Transverse colon (tissue), 4 donors: ENCODE data around the gene AGPAT3. TPM values are rescaled to one million over a fixed set of nuclear protein-coding genes. Genes with fewer than 3 reads are reported as not detected.

Source experiments
- DNase-seq: peaks from one replicate; pipeline ENCODE4 v3.0.0-alpha.2; 2019
- H3K27ac ChIP-seq, 4 donors: fragments of 200-600 bp; sonication (generic); 2 replicates each; pipeline ENCODE4 v1.5.1; 2016 to 2018; ENCODE audit warnings: inconsistent platforms in 4 of 4
- H3K27me3 ChIP-seq: fragments of 200-600 bp; sonication (generic); 2 replicates; pipeline ENCODE4 v1.5.1; 2017; ENCODE audit warnings: inconsistent platforms
- H3K36me3 ChIP-seq, 4 donors: fragments of 200-600 bp; sonication (generic); 2 replicates each; pipeline ENCODE4 v1.5.1; 2017 to 2019; ENCODE audit warnings: inconsistent platforms in 4 of 4
- H3K4me1 ChIP-seq, 4 donors: fragments of 200-600 bp; sonication (generic); 2 replicates each; pipeline ENCODE4 v1.5.1; 2017 to 2020; ENCODE audit warnings: inconsistent platforms in 4 of 4
- H3K4me3 ChIP-seq, 4 donors: fragments of 200-600 bp; sonication (generic); 1 replicate in 1 of 4; 2 replicates in 3 of 4; pipeline versions ENCODE4 v1.5.1 to v1.6.1; 2017 to 2019; ENCODE audit warnings: inconsistent platforms in 4 of 4
- H3K9me3 ChIP-seq, 2 donors: fragments of 200-600 bp; sonication (generic); 2 replicates each; pipeline ENCODE4 v1.5.1; 2017 to 2019; ENCODE audit warnings: inconsistent platforms in 2 of 2
- CTCF ChIP-seq, 5 experiments: fragments of 200-600 bp in 3 of 5; fragments of 450-650 bp in 2 of 5; sonication (generic) in 3 of 5; IDR thresholded peaks; 1 replicate in 2 of 5; 2 replicates in 3 of 5; pipeline ENCODE4 v1.5.1; 2016 to 2017; ENCODE audit warnings: antibody characterized with exemption in 5 of 5, inconsistent platforms in 3 of 5, mild to moderate bottlenecking in 2 of 5, moderate library complexity in 1 of 5
- EP300 ChIP-seq: sonication (generic); formaldehyde crosslinking; IDR thresholded peaks from one replicate; pipeline ENCODE4 v1.6.1; 2017; ENCODE audit warnings: antibody characterized with exemption, low read depth
- POLR2A ChIP-seq: fragments of 450-650 bp; IDR thresholded peaks from one replicate; pipeline ENCODE4 v1.6.1; 2016; ENCODE audit warnings: antibody characterized with exemption, mild to moderate bottlenecking, moderate library complexity
- POLR2AphosphoS5 ChIP-seq, 3 donors: sonication (generic); formaldehyde crosslinking; IDR thresholded peaks; one replicate each; pipeline ENCODE4 v1.6.1; 2016; ENCODE audit warnings: antibody characterized with exemption in 3 of 3
- WGBS, 2 donors: methylation state at CpG; one replicate each; pipeline ENCODE4 v1.1.5; 2018; ENCODE audit warnings: low coverage in 1 of 2; 5-methylcytosine and 5-hydroxymethylcytosine counted together
- in situ Hi-C, 4 donors: fragments of 200-750 bp; cut with MboI; loops; one replicate each; pipeline versions ENCODE4 v1.15.0 to v1.15.1; 2017; ENCODE audit warnings: low sequenced_read_pairs in 3 of 4, low pct_ligation_motif_present in 1 of 4, low pct_unique_long_range_greater_than_20kb in 1 of 4
- intact Hi-C: fragments of 100-400 bp; cut with DNase I; formaldehyde crosslinking; loops from one replicate; pipeline ENCODE4 v1.15.1; 2023; ENCODE audit warnings: low total_unique reads
- total RNA-seq, 4 donors: library from RNA; depleted of rRNA; stranded (reverse); fragments of >200 nt; gene quantifications; one replicate each; pipeline ENCODE4 v1.1.0, GENCODE V29; 2016

AGPAT3 gene
- total RNA-seq, 4 donors from 2014 or later: 59.9 to 116 (median 85.3) TPM

DNA sequence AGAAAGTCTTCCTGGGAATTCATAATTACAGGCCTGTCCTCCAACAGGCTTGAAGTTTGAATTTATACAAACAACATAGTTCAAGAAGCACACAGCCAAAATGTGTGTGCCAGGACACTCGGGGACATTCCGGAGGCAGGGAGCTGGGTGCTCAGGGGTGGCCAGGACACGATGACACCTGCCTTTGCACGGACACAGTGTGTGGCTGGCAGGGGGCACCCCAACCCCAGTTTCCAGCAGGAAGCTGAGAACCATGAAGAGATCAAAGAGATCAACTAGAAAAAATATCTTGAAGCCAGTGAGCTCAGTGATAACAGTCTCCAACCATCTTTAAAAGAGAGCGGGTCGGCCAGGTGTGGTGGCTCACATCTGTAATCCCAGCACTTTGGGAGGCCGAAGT is 114.6 kb downstream of the AGPAT3 start:
- Histone ChIP-seq H3K4me3 (no peak overlapping the region), H3K27ac (no peak overlapping the region), H3K27me3 (no peaks in the 10 kb centered on the region), H3K4me1 (no peaks in the 10 kb centered on the region), H3K9me3 (no peaks in the 10 kb centered on the region), H3K36me3 (peaks cover 0 to 32% (median 11%) of the 10 kb centered on the region in 4 donors)
- no peak for DNase-seq
- no peak for TF ChIP-seq POLR2A
- TF ChIP-seq CTCF (IDR thresholded peaks at IDR 0.05): no peak
- TF ChIP-seq EP300: no peak
- no peak for TF ChIP-seq POLR2AphosphoS5 (IDR thresholded peaks at IDR 0.05)
- in situ Hi-C loops: loop anchor here in 1 of 4 donors (25.0 kb wide), 1 partner anchor 167 kb away; no protein-coding TSS in a partner anchor
- 89 to 94% methylated on average over 3 to 7 of the region's 7 CpGs for WGBS, 2 donors
- intact Hi-C loops: no loop called here

- no peak for TF ChIP-seq POLR2A
- TF ChIP-seq POLR2AphosphoS5 (IDR thresholded peaks at IDR 0.05): no peak
- TF ChIP-seq CTCF (IDR thresholded peaks at IDR 0.05): no peak
- TF ChIP-seq EP300: no peak
- DNase-seq: no peak
- in situ Hi-C loops (loop anchor here in 1 of 4 donors (25.0 kb wide), 1 partner anchor 169 kb away; no protein-coding TSS in a partner anchor), intact Hi-C loops (no loop called here)
- peaks cover 0 to 32% (median 11%) of the 10 kb centered on the region in 4 donors for H3K36me3 ChIP-seq
- H3K4me3 ChIP-seq: no peak overlapping the region
- no peaks in the 10 kb centered on the region for H3K27me3 ChIP-seq
- no peaks in the 10 kb centered on the region for H3K9me3 ChIP-seq
- H3K4me1 ChIP-seq: no peaks in the 10 kb centered on the region
- no peak overlapping the region for H3K27ac ChIP-seq
- 93% methylated on average over 15 of the region's 26 CpGs; no CpG with 5 or more reads in 1 of the 2 donors for WGBS, 2 donors
Observed at GRCh38 chr21:43981151-43981870, 116.3 kb downstream of the AGPAT3 start.

DNA sequence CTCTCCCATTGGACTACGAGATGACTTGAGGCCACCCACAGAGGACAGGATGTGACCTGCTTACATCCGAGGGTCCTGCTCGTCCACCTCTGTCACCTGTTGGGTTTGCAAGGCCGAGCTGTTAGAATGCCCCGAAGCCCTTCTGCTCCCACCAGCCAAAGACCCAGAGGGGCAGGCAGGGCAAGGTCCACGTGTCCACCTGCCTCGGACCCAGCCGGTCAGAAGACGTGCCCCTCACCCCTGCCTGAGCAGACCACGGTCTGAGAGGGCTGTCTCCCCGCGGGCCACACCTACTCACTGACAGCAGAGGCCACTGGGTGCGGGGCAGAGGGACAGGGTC is 116.8 kb downstream of the AGPAT3 start:
- Histone ChIP-seq H3K4me1 (no peaks in the 10 kb centered on the region), H3K27ac (no peak overlapping the region), H3K4me3 (no peak overlapping the region), H3K36me3 (peaks cover 0 to 32% (median 11%) of the 10 kb centered on the region in 4 donors), H3K27me3 (no peaks in the 10 kb centered on the region), H3K9me3 (no peaks in the 10 kb centered on the region)
- DNase-seq: no peak
- intact Hi-C loops: no loop called here
- 84% methylated on average over 8 of the region's 13 CpGs; no CpG with 5 or more reads in 1 of the 2 donors for WGBS, 2 donors
- TF ChIP-seq POLR2AphosphoS5 (IDR thresholded peaks at IDR 0.05): no peak
- no peak for TF ChIP-seq POLR2A
- no peak for TF ChIP-seq EP300
- TF ChIP-seq CTCF (IDR thresholded peaks at IDR 0.05): no peak
- in situ Hi-C loops: loop anchor here in 1 of 4 donors (25.0 kb wide), 1 partner anchor 170 kb away; no protein-coding TSS in a partner anchor

GRCh38 chr21:43982489-43983078 is 117.6 kb downstream of the AGPAT3 start:
- no peaks in the 10 kb centered on the region for H3K4me1 ChIP-seq
- no peaks in the 10 kb centered on the region for H3K9me3 ChIP-seq
- intact Hi-C loops (no loop called here), in situ Hi-C loops (loop anchor here in 1 of 4 donors (25.0 kb wide), 1 partner anchor 170 kb away; no protein-coding TSS in a partner anchor)
- H3K27me3 ChIP-seq: no peaks in the 10 kb centered on the region
- no peak for DNase-seq
- H3K4me3 ChIP-seq: no peak overlapping the region
- H3K27ac ChIP-seq: no peak overlapping the region
- H3K36me3 ChIP-seq: peaks cover 0 to 32% (median 11%) of the 10 kb centered on the region in 4 donors
- TF ChIP-seq POLR2A (no peak), EP300 (no peak), CTCF (IDR thresholded peaks at IDR 0.05) (no peak), POLR2AphosphoS5 (IDR thresholded peaks at IDR 0.05) (no peak)
- 94 to 96% methylated on average over 5 to 32 of the region's 32 CpGs for WGBS, 2 donors
